ENCODE results near the gene SECISBP2.

SECISBP2 gene

DNA sequence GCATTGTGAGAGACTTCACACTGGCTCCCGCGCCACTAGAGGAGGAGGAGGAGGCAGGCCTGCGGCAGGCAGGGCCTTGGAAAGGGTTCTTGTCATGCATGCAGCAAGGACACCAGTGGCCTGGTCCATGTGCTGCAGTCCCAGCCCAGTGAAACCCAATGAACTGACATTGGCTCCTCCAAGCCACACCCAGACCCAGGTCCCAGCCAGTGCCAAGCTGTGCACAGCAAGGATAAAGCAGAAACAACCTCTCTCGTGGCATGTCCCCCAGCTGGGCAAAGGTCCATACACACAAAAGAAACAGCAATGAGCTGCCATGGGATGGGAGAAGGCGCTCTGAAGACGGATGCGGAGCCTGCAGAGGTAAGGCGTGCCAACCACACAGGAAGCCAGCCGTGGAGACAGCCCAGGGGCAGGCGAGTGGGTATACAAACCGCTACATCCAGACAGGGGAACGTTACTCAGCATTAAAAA lies 90.4 kb downstream of the SECISBP2 start:
- peak; percentile 40 to 42 for DNase-seq (ENCODE audit: low read depth in 2 of 2)

All from stimulated activated CD8-positive, alpha-beta memory T cell treated with anti-CD3 and anti-CD28 coated beads, Interleukin-7, amount 100 ng/mL, for 1 hour (primary cell).